B cell (primary cell): ENCODE measurements around the gene FRS3. TPM values are rescaled to one million over a fixed set of nuclear protein-coding genes. Genes with fewer than 3 reads are reported as not detected.

Source experiments
- ATAC-seq: fragments of 200-7000 bp; cut with Tn5 transposase; one replicate; pipeline ENCODE4 v1.10.0; 2021; ENCODE audit warnings: low read depth, mild to moderate bottlenecking, moderate number of reproducible peaks, moderate library complexity
- CTCF ChIA-PET: fragments of 350-600 bp; sonication (Branson Sonifier 250); formaldehyde crosslinking; loops from one replicate; lab custom pipeline; 2021; ENCODE audit warnings: antibody characterized with exemption, inconsistent platforms; lab: Charles Lee
- POLR2A ChIA-PET: fragments of 350-600 bp; sonication (Branson Sonifier 250); formaldehyde crosslinking; loops from one replicate; lab custom pipeline; 2021; ENCODE audit warnings: antibody characterized with exemption; lab: Charles Lee
- DNase-seq: peaks from one replicate; pipeline ENCODE4 v3.0.0; 2013
- H2AFZ ChIP-seq: 2 replicates; pipeline ENCODE4 v1.6.1; 2012; ENCODE audit warnings: mild to moderate bottlenecking, low read depth, low read length; ENCODE audit not compliant: insufficient read depth, poor library complexity, severe bottlenecking
- H3K27ac ChIP-seq, 2 donors: 1 replicate in 1 of 2; 2 replicates in 1 of 2; pipeline ENCODE4 v1.5.1; 2012 to 2013; ENCODE audit warnings: low read length in 2 of 2, mild to moderate bottlenecking in 2 of 2, moderate library complexity in 1 of 2
- H3K27me3 ChIP-seq, 4 experiments: fragments of 200-600 bp in 1 of 4; sonication (generic) in 1 of 4; replicated peaks in 1 of 4; 1 replicate in 2 of 4; 2 replicates in 2 of 4; pipeline versions ENCODE4 v1.6.1 to v1.7.0; 2013 to 2016; ENCODE audit warnings: low read length in 3 of 4, mild to moderate bottlenecking in 2 of 4, mixed read lengths in 1 of 4, moderate library complexity in 1 of 4; ENCODE audit not compliant: insufficient read depth in 4 of 4, control insufficient read depth in 3 of 4; ENCODE audit errors: control extremely low read depth in 1 of 4
- H3K36me3 ChIP-seq, 2 experiments: replicated peaks in 1 of 2; 1 replicate in 1 of 2; 2 replicates in 1 of 2; pipeline versions ENCODE4 v1.6.1 to v1.7.1; 2013; ENCODE audit warnings: low read length in 1 of 2; ENCODE audit not compliant: insufficient read depth in 2 of 2, control insufficient read depth in 1 of 2; ENCODE audit errors: control extremely low read depth in 1 of 2, extremely low read depth in 1 of 2
- H3K4me1 ChIP-seq, 2 donors: fragments of 200-600 bp in 1 of 2; sonication (generic) in 1 of 2; 1 replicate in 1 of 2; 2 replicates in 1 of 2; pipeline versions ENCODE4 v1.5.1 to v1.6.1; 2013 to 2017; ENCODE audit warnings: low read length in 2 of 2; ENCODE audit not compliant: control insufficient read depth in 2 of 2, insufficient read depth in 2 of 2
- H3K4me2 ChIP-seq: replicated peaks from 2 replicates; pipeline ENCODE3; 2012; ENCODE audit warnings: mild to moderate bottlenecking, low read depth, low read length; ENCODE audit not compliant: poor library complexity, severe bottlenecking
- H3K4me3 ChIP-seq, 5 experiments: fragments of 200-600 bp in 1 of 5; sonication (generic) in 1 of 5; 1 replicate in 3 of 5; 2 replicates in 2 of 5; pipeline versions ENCODE4 v1.5.1 to v1.7.0; 2011 to 2016; ENCODE audit warnings: low read length in 4 of 5, mild to moderate bottlenecking in 4 of 5, low read depth in 2 of 5, control low read depth in 1 of 5, moderate library complexity in 1 of 5; ENCODE audit not compliant: insufficient read depth in 1 of 5; ENCODE audit errors: control extremely low read depth in 1 of 5, extremely low read depth in 1 of 5
- H3K79me2 ChIP-seq: fragments of 200-600 bp; sonication (generic); one replicate; pipeline ENCODE4 v1.6.0; 2016; ENCODE audit warnings: low read length; ENCODE audit not compliant: control insufficient read depth, insufficient read depth
- H3K9ac ChIP-seq: fragments of 200-600 bp; sonication (generic); 2 replicates; pipeline ENCODE4 v1.6.1; 2017; ENCODE audit warnings: mild to moderate bottlenecking, low read length, moderate library complexity
- H3K9me3 ChIP-seq, 3 donors: one replicate each; pipeline versions ENCODE4 v1.6.1 to v1.7.1; 2013; ENCODE audit warnings: low read length in 2 of 3; ENCODE audit not compliant: control insufficient read depth in 2 of 3, insufficient read depth in 1 of 3; ENCODE audit errors: control extremely low read depth in 1 of 3
- H4K20me1 ChIP-seq: 2 replicates; pipeline ENCODE4 v1.6.0; 2012; ENCODE audit warnings: mild to moderate bottlenecking, low read length; ENCODE audit not compliant: insufficient read depth, control insufficient read depth, poor library complexity, severe bottlenecking
- H3K27ac Mint-ChIP-seq: one replicate; pipeline ENCODE4 v1.8.0; 2021; ENCODE audit warnings: mixed read lengths
- H3K27me3 Mint-ChIP-seq: one replicate; pipeline ENCODE4 v1.8.0; 2021; ENCODE audit warnings: mixed read lengths
- H3K4me1 Mint-ChIP-seq: one replicate; pipeline ENCODE4 v1.8.0; 2021; ENCODE audit warnings: mixed read lengths
- H3K4me3 Mint-ChIP-seq: one replicate; pipeline ENCODE4 v1.8.0; 2021; ENCODE audit warnings: mixed read lengths
- H3K9me3 Mint-ChIP-seq: one replicate; pipeline ENCODE4 v1.8.0; 2022; ENCODE audit warnings: mixed read lengths; ENCODE audit not compliant: insufficient read depth
- CTCF ChIP-seq: fragments of 200-600 bp; IDR thresholded peaks from one replicate; pipeline ENCODE4 v1.8.0; 2022; ENCODE audit warnings: antibody characterized with exemption, mild to moderate bottlenecking
- EZH2 ChIP-seq: IDR thresholded peaks from 2 replicates; pipeline ENCODE4 v1.6.1; 2012; ENCODE audit warnings: borderline replicate concordance, low read depth, mild to moderate bottlenecking, moderate library complexity, low read length; ENCODE audit not compliant: insufficient read depth, poor library complexity, severe bottlenecking
- WGBS: methylation state at CpG from one replicate; pipeline ENCODE4 v1.1.5; 2013; ENCODE audit warnings: missing lambda C conversion rate; ENCODE audit not compliant: insufficient coverage; 5-methylcytosine and 5-hydroxymethylcytosine counted together
- intact Hi-C: fragments of 100-400 bp; cut with micrococcal nuclease; formaldehyde crosslinking; loops from one replicate; pipeline ENCODE4 v1.10.0; 2022
- polyA plus RNA-seq: library from polyadenylated mRNA; depleted of rRNA; stranded (reverse); fragments of >200 nt; gene quantifications from 2 replicates; pipeline ENCODE4 v1.2.3, GENCODE V29; 2012
- total RNA-seq, 2 donors: library from RNA; stranded (reverse); fragments of 120-200 nt in 1 of 2; gene quantifications; 1 replicate in 1 of 2; 2 replicates in 1 of 2; pipeline versions ENCODE4 v1.2.3 to v1.2.4, GENCODE V29; 2013 to 2022

FRS3 gene
- total and polyA plus RNA-seq, 2 donors (not counting 1 experiment from before 2014, with no cell fraction given): 9.8 to 12.0 TPM

- no peaks in the 10 kb centered on the region for H3K9me3 ChIP-seq
- H3K4me2 ChIP-seq: no peak overlapping the region
- Mint-ChIP-seq H3K4me1 (no peaks in the 10 kb centered on the region), H3K9me3 (no peaks in the 10 kb centered on the region), H3K4me3 (no peak overlapping the region), H3K27me3 (no peaks in the 10 kb centered on the region), H3K27ac (no peak overlapping the region)
- H3K27ac ChIP-seq: no peak overlapping the region
- no peaks in the 10 kb centered on the region for H3K4me1 ChIP-seq
- H3K9ac ChIP-seq: no peak overlapping the region
- ChIA-PET CTCF (interaction anchor here (0.9 to 1.1 kb wide), 2 partner anchors 8 to 244 kb away, joined by 3 read pairs; no protein-coding TSS in a partner anchor), POLR2A (no interaction called here)
- no peaks in the 10 kb centered on the region for H4K20me1 ChIP-seq
- H2AFZ ChIP-seq: no peak overlapping the region
- no peak for DNase-seq
- 100% methylated on average over 3 of the region's 7 CpGs for WGBS
- no peaks in the 10 kb centered on the region for H3K27me3 ChIP-seq
- TF ChIP-seq CTCF: no peak
- TF ChIP-seq EZH2: no peak
- intact Hi-C loops: no loop called here
- H3K4me3 ChIP-seq: no peak overlapping the region
- H3K79me2 ChIP-seq: peaks cover 3% of the 10 kb centered on the region
- H3K36me3 ChIP-seq: peaks cover 2 to 5% of the 10 kb centered on the region in 2 experiments
- ATAC-seq: no peak
Observed at GRCh38 chr6:41798901-41799558, 19.3 kb upstream of the FRS3 start.

GRCh38 chr6:41796474-41796873 lies 16.8 kb upstream of the FRS3 start:
- H3K4me3 ChIP-seq: no peak overlapping the region
- peaks cover 3% of the 10 kb centered on the region for H3K79me2 ChIP-seq
- H3K9ac ChIP-seq: no peak overlapping the region
- H3K4me1 ChIP-seq: no peaks in the 10 kb centered on the region
- H3K4me3 Mint-ChIP-seq: no peak overlapping the region
- no CpG with 5 or more reads among the region's 2 CpGs for WGBS
- H3K27me3 Mint-ChIP-seq: no peaks in the 10 kb centered on the region
- DNase-seq (no peak), ATAC-seq (no peak)
- ChIA-PET POLR2A (no interaction called here), CTCF (no interaction called here)
- no peak overlapping the region for H3K27ac Mint-ChIP-seq
- H4K20me1 ChIP-seq: no peaks in the 10 kb centered on the region
- peaks cover 0 to 24% of the 10 kb centered on the region in 2 experiments for H3K36me3 ChIP-seq
- no peak overlapping the region for H3K27ac ChIP-seq
- no peak overlapping the region for H2AFZ ChIP-seq
- TF ChIP-seq EZH2 (no peak), CTCF (no peak)
- no peaks in the 10 kb centered on the region for H3K9me3 Mint-ChIP-seq
- H3K4me2 ChIP-seq: no peak overlapping the region
- no peaks in the 10 kb centered on the region for H3K9me3 ChIP-seq
- H3K27me3 ChIP-seq: no peaks in the 10 kb centered on the region
- no peaks in the 10 kb centered on the region for H3K4me1 Mint-ChIP-seq
- intact Hi-C loops: no loop called here
